HepG2 (cell line): Measurements from ENCODE around the gene TAF8. TPM values are rescaled to one million over a fixed set of nuclear protein-coding genes. Genes with fewer than 3 reads are reported as not detected.

Experiments
- ATM ChIP-seq: fragments of 450-650 bp; IDR thresholded peaks from 2 replicates; pipeline ENCODE4 v1.7.1; 2017; ENCODE audit warnings: mild to moderate bottlenecking, borderline replicate concordance
- EED ChIP-seq: sonication (generic); formaldehyde crosslinking; IDR thresholded peaks from 2 replicates; pipeline ENCODE4 v1.5.0; 2020; ENCODE audit warnings: mild to moderate bottlenecking, missing genetic modification reagents
- MEIS2 ChIP-seq: sonication (generic); formaldehyde crosslinking; IDR thresholded peaks from 2 replicates; pipeline ENCODE4 v1.9.0; 2021; ENCODE audit warnings: mild to moderate bottlenecking, missing genetic modification reagents
- NFE2 ChIP-seq: sonication (generic); formaldehyde crosslinking; IDR thresholded peaks from 2 replicates; pipeline ENCODE4 v1.4.0; 2020; ENCODE audit warnings: missing genetic modification reagents
- NONO ChIP-seq, 2 experiments: fragments of 450-650 bp in 1 of 2; sonication (generic) in 1 of 2; formaldehyde crosslinking in 1 of 2; IDR thresholded peaks in 1 of 2; conservative IDR thresholded peaks in 1 of 2; 2 replicates each; pipeline versions ENCODE4 v1.6.1 to v1.8.0; 2017 to 2022; ENCODE audit warnings: mild to moderate bottlenecking in 1 of 2, missing genetic modification reagents in 1 of 2, moderate library complexity in 1 of 2
- NRL ChIP-seq: sonication (generic); formaldehyde crosslinking; IDR thresholded peaks from 2 replicates; pipeline ENCODE4 v1.5.0; 2020; ENCODE audit warnings: missing genetic modification reagents, mild to moderate bottlenecking, moderate library complexity, borderline replicate concordance
- TCF7L2 ChIP-seq: IDR thresholded peaks from 2 replicates; pipeline ENCODE4 v1.6.1; 2011; ENCODE audit warnings: mild to moderate bottlenecking, low read depth, low read length, moderate library complexity
- TP53 ChIP-seq: sonication (generic); formaldehyde crosslinking; conservative IDR thresholded peaks from 2 replicates; pipeline ENCODE4 v1.4.0; 2020; ENCODE audit warnings: missing genetic modification reagents
- ZBTB43 ChIP-seq: sonication (generic); formaldehyde crosslinking; conservative IDR thresholded peaks from 2 replicates; pipeline ENCODE4 v1.4.0; 2020; ENCODE audit warnings: missing genetic modification reagents
- ZNF263 ChIP-seq: sonication (generic); formaldehyde crosslinking; IDR thresholded peaks from 2 replicates; pipeline ENCODE4 v1.4.0; 2020; ENCODE audit warnings: missing genetic modification reagents
- ZNF292 ChIP-seq: sonication (generic); formaldehyde crosslinking; IDR thresholded peaks from 2 replicates; pipeline ENCODE4 v1.8.1; 2022; ENCODE audit warnings: mild to moderate bottlenecking, low read depth, missing genetic modification reagents, borderline replicate concordance
- ZNF367 ChIP-seq: sonication (generic); formaldehyde crosslinking; IDR thresholded peaks from 2 replicates; pipeline ENCODE4 v1.4.0; 2020; ENCODE audit warnings: missing genetic modification reagents, borderline replicate concordance
- ZNF772 ChIP-seq: sonication (generic); formaldehyde crosslinking; IDR thresholded peaks from 2 replicates; pipeline ENCODE4 v1.5.0; 2020; ENCODE audit warnings: mild to moderate bottlenecking, missing genetic modification reagents
- ZSCAN12 ChIP-seq: sonication (generic); formaldehyde crosslinking; IDR thresholded peaks from 2 replicates; pipeline ENCODE4 v1.9.0; 2021; ENCODE audit warnings: mild to moderate bottlenecking, missing genetic modification reagents
- polyA plus RNA-seq, 8 experiments: library from polyadenylated mRNA; depleted of rRNA in 3 of 8; stranded (reverse) in 7 of 8; unstranded in 1 of 8; fragments of >200 nt; fragmentation: Illumina TruSeq in 4 of 8; extraction: Trizol in 4 of 8; gene quantifications; 2 replicates each; pipeline versions ENCODE4 v1.2.1 to v1.2.3, GENCODE V29; 2011 to 2016; ENCODE audit warnings: low read depth in 4 of 8, missing spikeins in 1 of 8, mixed read lengths in 1 of 8; ENCODE audit not compliant: insufficient read depth in 1 of 8
- total RNA-seq, 5 experiments: library from RNA; depleted of rRNA; stranded (reverse); fragments of >200 nt; fragmentation: Illumina TruSeq; extraction: Trizol; gene quantifications; 2 replicates each; pipeline ENCODE4 v1.2.3, GENCODE V29; 2016; ENCODE audit warnings: low read depth in 1 of 5
- TF ChIP-seq, protein P1 (sequence below): sonication (generic); formaldehyde crosslinking; IDR thresholded peaks from 2 replicates; pipeline ENCODE4 v1.5.1; 2020; ENCODE audit warnings: mild to moderate bottlenecking, moderate library complexity, missing genetic modification reagents
- TF ChIP-seq, protein P2 (sequence below): sonication (generic); formaldehyde crosslinking; conservative IDR thresholded peaks from 2 replicates; pipeline ENCODE4 v1.5.0; 2020; ENCODE audit warnings: missing genetic modification reagents
- TF ChIP-seq, protein P3 (sequence below): sonication (generic); formaldehyde crosslinking; IDR thresholded peaks from 2 replicates; pipeline ENCODE4 v1.5.0; 2020; ENCODE audit warnings: mild to moderate bottlenecking, missing genetic modification reagents
- TF ChIP-seq, protein P4 (sequence below): IDR thresholded peaks from 2 replicates; pipeline ENCODE4 v1.6.1; 2012; ENCODE audit warnings: low read length, improper control_type of control experiment

Gene TAF8
- total and polyA plus RNA-seq, 2 of the 13 experiments (the other 11 are each of a cell fraction or from before 2014, with no cell fraction given): 25.2 to 25.8 TPM

- TF ChIP-seq ZBTB43 (no peak), NRL (peak; percentile 72; the same call in 1 of the 2 replicates), NFE2 (CRISPR knock-in tag) (peak; percentile 72), MEIS2 (CRISPR knock-in tag) (no peak), ZNF263 (CRISPR knock-in tag) (peak; percentile 97), ATM (no peak), ZNF292 (CRISPR knock-in tag) (no peak), ZNF367 (CRISPR knock-in tag) (no peak), ZSCAN12 (CRISPR knock-in tag) (no peak), EED (CRISPR knock-in tag) (no peak), NONO (IDR thresholded peaks at IDR 0.05) (no peak), NONO (CRISPR knock-in tag; conservative IDR thresholded peaks at IDR 0.05) (0 out of 2 replicates have a peak, but pooled peaks have one; percentile 28), TP53 (no peak), TCF7L2 (peak; percentile 41; the same call in 1 of the 2 replicates), ZNF772 (no peak)
- TF ChIP-seq, protein P1, sequence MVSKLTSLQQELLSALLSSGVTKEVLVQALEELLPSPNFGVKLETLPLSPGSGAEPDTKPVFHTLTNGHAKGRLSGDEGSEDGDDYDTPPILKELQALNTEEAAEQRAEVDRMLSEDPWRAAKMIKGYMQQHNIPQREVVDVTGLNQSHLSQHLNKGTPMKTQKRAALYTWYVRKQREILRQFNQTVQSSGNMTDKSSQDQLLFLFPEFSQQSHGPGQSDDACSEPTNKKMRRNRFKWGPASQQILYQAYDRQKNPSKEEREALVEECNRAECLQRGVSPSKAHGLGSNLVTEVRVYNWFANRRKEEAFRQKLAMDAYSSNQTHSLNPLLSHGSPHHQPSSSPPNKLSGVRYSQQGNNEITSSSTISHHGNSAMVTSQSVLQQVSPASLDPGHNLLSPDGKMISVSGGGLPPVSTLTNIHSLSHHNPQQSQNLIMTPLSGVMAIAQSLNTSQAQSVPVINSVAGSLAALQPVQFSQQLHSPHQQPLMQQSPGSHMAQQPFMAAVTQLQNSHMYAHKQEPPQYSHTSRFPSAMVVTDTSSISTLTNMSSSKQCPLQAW (CRISPR knock-in tag): peak; percentile 47; the same call in 1 of the 2 replicates
- TF ChIP-seq, protein P2, sequence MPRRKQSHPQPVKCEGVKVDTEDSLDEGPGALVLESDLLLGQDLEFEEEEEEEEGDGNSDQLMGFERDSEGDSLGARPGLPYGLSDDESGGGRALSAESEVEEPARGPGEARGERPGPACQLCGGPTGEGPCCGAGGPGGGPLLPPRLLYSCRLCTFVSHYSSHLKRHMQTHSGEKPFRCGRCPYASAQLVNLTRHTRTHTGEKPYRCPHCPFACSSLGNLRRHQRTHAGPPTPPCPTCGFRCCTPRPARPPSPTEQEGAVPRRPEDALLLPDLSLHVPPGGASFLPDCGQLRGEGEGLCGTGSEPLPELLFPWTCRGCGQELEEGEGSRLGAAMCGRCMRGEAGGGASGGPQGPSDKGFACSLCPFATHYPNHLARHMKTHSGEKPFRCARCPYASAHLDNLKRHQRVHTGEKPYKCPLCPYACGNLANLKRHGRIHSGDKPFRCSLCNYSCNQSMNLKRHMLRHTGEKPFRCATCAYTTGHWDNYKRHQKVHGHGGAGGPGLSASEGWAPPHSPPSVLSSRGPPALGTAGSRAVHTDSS (CRISPR knock-in tag): no peak
- TF ChIP-seq, protein P3, sequence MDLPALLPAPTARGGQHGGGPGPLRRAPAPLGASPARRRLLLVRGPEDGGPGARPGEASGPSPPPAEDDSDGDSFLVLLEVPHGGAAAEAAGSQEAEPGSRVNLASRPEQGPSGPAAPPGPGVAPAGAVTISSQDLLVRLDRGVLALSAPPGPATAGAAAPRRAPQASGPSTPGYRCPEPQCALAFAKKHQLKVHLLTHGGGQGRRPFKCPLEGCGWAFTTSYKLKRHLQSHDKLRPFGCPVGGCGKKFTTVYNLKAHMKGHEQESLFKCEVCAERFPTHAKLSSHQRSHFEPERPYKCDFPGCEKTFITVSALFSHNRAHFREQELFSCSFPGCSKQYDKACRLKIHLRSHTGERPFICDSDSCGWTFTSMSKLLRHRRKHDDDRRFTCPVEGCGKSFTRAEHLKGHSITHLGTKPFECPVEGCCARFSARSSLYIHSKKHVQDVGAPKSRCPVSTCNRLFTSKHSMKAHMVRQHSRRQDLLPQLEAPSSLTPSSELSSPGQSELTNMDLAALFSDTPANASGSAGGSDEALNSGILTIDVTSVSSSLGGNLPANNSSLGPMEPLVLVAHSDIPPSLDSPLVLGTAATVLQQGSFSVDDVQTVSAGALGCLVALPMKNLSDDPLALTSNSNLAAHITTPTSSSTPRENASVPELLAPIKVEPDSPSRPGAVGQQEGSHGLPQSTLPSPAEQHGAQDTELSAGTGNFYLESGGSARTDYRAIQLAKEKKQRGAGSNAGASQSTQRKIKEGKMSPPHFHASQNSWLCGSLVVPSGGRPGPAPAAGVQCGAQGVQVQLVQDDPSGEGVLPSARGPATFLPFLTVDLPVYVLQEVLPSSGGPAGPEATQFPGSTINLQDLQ: no peak
- TF ChIP-seq, protein P4, sequence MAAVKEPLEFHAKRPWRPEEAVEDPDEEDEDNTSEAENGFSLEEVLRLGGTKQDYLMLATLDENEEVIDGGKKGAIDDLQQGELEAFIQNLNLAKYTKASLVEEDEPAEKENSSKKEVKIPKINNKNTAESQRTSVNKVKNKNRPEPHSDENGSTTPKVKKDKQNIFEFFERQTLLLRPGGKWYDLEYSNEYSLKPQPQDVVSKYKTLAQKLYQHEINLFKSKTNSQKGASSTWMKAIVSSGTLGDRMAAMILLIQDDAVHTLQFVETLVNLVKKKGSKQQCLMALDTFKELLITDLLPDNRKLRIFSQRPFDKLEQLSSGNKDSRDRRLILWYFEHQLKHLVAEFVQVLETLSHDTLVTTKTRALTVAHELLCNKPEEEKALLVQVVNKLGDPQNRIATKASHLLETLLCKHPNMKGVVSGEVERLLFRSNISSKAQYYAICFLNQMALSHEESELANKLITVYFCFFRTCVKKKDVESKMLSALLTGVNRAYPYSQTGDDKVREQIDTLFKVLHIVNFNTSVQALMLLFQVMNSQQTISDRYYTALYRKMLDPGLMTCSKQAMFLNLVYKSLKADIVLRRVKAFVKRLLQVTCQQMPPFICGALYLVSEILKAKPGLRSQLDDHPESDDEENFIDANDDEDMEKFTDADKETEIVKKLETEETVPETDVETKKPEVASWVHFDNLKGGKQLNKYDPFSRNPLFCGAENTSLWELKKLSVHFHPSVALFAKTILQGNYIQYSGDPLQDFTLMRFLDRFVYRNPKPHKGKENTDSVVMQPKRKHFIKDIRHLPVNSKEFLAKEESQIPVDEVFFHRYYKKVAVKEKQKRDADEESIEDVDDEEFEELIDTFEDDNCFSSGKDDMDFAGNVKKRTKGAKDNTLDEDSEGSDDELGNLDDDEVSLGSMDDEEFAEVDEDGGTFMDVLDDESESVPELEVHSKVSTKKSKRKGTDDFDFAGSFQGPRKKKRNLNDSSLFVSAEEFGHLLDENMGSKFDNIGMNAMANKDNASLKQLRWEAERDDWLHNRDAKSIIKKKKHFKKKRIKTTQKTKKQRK: no peak
Measured at GRCh38 chr6:42136508-42137193, 86.3 kb downstream of the TAF8 start (continued).
